Coronary artery (tissue), 2 donors: Measurements from ENCODE around the gene TMEM63C.

ENCODE experiments used
- DNase-seq: peaks from one replicate; pipeline ENCODE4 v3.0.0-alpha.2; 2017; ENCODE audit warnings: low spot score
- H3K27ac ChIP-seq, 2 donors: fragments of 200-600 bp; sonication (generic); one replicate each; pipeline ENCODE4 v1.5.1; 2016 to 2019
- H3K4me3 ChIP-seq: fragments of 200-600 bp; sonication (generic); 2 replicates; pipeline ENCODE4 v1.5.1; 2016; ENCODE audit warnings: mild to moderate bottlenecking, moderate library complexity
- CTCF ChIP-seq: fragments of 200-600 bp; sonication (generic); IDR thresholded peaks from one replicate; pipeline ENCODE4 v1.5.1; 2019; ENCODE audit warnings: antibody characterized with exemption

TMEM63C gene

GRCh38 chr14:77260631-77261030, 79.0 kb downstream of the TMEM63C start:
- no peak overlapping the region for H3K4me3 ChIP-seq
- DNase-seq: no peak
- no peak overlapping the region for H3K27ac ChIP-seq
- no peak for TF ChIP-seq CTCF

GRCh38 chr14:77264466-77265186, 83.0 kb downstream of the TMEM63C start:
- Histone ChIP-seq H3K4me3 (no peak overlapping the region), H3K27ac (no peak overlapping the region)
- DNase-seq: no peak
- TF ChIP-seq CTCF: no peak

GRCh38 chr14:77265187-77265515, 83.6 kb downstream of the TMEM63C start:
- no peak overlapping the region for H3K27ac ChIP-seq
- H3K4me3 ChIP-seq: no peak overlapping the region
- TF ChIP-seq CTCF: no peak

GRCh38 chr14:77265561-77266335, 84.2 kb downstream of the TMEM63C start:
- Histone ChIP-seq H3K4me3 (no peak overlapping the region), H3K27ac (no peak overlapping the region)
- no peak for DNase-seq
- no peak for TF ChIP-seq CTCF

More at GRCh38 chr14:77265187-77265515, 83.6 kb downstream of the TMEM63C start:
- DNase-seq: no peak

- Histone ChIP-seq H3K4me3 (no peak overlapping the region), H3K27ac (no peak overlapping the region)
- no peak for TF ChIP-seq CTCF
- no peak for DNase-seq
Observed at GRCh38 chr14:77266336-77266735, 84.7 kb downstream of the TMEM63C start.

- no peak overlapping the region for H3K27ac ChIP-seq
- no peak for DNase-seq
- TF ChIP-seq CTCF: no peak
Observed at GRCh38 chr14:77267937-77268699, 86.5 kb downstream of the TMEM63C start.

More at GRCh38 chr14:77267937-77268699, 86.5 kb downstream of the TMEM63C start:
- H3K4me3 ChIP-seq: no peak overlapping the region
